Bone marrow (tissue), 2 donors: Measurements from ENCODE around the gene TMED1.

Experiments used
- DNase-seq, 2 donors: peaks; one replicate each; lab custom pipeline; 2025; lab: John Stamatoyannopoulos, UW

Gene TMED1

DNA sequence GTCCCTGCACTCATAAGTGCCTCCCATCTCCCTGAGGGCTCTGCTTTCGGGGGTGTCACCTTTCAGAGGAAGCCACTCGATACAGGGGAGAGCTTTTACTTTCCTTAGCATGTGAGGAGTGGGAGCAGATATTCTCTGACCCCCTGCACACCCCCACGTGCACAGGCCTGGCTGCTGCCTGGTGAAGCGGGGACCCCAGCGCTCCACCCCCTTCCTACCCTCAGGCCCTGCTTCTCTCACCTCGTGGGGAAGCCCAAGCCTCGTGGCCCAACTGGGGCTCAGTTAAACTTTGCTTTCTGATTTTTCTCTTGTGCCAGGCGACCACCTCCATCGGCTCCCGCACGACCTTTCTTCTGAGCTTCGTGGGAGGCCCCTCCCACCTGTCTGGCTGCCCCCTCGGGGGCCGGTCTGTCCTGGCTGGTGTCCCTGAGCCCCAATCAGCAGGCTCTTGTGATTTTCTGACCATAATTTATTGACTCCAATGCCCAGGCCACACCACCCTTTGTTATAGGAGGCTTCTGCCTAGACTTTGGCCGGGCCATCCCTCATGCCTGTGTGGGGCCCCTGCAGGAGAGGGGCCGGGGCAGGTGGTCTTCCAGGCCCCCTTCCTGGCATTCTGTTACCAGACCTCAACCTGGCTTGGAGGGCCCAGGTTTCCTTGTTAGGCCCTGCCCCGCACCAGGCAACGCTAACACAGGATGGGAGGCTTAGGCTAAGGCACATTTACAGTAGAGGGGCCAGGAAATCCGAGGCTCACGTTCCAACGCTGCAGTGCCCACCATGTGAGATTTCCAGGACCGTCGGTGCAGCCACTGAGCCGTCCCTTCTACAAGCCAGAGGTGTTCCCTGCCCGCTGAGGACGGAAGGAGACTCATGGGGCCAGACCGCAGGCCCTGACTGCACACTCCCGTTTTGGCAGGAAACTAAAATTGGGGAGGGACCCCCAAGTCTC lies 3.7 kb downstream of the TMED1 start:
- no peak for DNase-seq

GRCh38 chr19:10830931-10831779 lies 4.9 kb downstream of the TMED1 start:
- DNase-seq = no peak

DNA sequence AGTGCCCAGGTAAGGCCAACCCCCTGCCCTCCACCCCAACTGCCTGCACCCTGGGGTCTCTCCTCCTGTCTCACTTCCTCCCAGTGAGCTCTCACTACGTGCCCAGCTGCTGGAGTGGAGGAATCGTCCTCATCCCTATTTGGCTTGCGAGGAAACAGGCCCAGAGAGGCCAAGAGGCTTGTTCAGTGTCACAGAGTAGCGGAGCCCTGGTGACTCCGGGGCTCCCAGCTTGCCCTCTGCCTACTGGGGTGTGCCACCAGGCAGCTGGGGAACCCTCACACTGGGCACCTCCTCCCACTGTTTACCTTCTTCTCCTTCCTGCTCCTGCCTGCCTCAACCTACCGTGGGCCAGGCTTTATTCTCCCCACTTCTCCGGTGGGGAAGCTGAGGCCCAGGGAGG lies 5.6 kb downstream of the TMED1 start:
- no peak for DNase-seq

- no peak for DNase-seq
Observed at GRCh38 chr19:10829967-10830366, 6.0 kb downstream of the TMED1 start.

- DNase-seq = no peak
Observed at GRCh38 chr19:10828981-10829821, 6.8 kb downstream of the TMED1 start.

- no peak for DNase-seq
Observed at GRCh38 chr19:10826846-10827245, 9.2 kb downstream of the TMED1 start.

GRCh38 chr19:10826231-10826630 lies 9.8 kb downstream of the TMED1 start:
- DNase-seq = no peak

DNA sequence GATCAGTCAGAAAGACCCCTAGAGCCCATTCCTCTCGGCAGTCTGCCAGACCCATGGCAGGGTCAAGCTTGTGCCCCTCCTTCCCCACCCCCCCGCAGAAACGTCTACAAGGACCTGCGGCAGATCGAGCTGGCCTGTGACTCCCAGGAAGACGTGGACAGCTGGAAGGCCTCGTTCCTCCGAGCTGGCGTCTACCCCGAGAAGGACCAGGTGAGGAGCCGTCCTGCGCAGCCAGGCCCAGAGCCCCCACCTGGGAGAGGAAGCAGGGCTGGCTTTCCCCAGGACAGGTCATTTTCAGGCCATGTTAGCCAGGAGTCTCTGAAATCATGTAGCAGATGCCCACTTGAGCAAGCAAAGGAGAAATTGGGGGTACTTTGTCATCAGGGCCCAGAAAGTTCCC lies 12.3 kb downstream of the TMED1 start:
- DNase-seq = no peak

GRCh38 chr19:10820173-10820572 lies 15.8 kb downstream of the TMED1 start:
- DNase-seq = no peak

DNA sequence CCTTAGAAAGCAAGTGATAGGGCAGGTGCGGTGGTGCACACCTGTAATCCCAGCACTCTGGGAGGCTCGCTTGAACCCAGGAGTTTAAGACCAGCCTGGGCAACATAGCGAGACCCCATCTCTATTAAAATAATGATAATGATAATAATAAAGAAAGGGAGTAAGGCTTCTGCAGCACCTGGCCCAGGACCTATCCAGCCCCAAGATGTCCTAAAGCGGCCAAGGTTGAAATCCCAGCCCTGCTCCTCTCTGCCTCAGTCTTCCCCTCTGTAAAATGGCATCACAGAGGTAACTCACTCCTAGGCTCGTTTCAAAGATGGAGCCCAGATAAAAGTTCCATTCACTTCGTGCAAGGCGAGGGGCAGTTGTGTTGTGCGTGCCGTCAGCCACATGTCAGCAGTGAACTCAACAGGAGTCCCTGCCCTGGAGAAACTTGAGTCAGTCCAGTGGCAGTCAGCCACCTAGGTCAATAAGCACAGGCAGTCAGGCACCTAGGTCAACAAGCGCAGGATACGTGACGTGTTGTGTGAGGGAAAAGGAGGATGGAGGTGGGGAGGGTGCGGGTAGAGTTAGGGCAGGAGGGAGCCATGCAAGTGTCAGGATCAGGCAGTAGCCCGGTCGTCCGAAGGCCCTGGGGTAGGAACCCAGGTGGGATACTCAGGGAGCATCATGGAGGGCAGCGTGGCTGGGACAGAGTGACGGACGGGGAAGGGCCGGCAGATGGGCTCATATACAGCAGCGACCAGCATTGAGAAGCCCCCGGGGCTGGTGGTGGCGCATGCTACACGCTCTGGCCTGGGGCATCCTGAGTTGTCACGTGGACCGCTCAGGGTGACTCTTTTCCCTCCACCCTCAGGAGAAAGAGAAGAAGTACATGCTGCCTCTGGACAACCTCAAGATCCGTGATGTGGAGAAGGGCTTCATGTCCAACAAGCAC lies 16.6 kb downstream of the TMED1 start:
- DNase-seq = no peak

- no peak for DNase-seq
Observed at GRCh38 chr19:10818301-10819123, 17.5 kb downstream of the TMED1 start.

DNA sequence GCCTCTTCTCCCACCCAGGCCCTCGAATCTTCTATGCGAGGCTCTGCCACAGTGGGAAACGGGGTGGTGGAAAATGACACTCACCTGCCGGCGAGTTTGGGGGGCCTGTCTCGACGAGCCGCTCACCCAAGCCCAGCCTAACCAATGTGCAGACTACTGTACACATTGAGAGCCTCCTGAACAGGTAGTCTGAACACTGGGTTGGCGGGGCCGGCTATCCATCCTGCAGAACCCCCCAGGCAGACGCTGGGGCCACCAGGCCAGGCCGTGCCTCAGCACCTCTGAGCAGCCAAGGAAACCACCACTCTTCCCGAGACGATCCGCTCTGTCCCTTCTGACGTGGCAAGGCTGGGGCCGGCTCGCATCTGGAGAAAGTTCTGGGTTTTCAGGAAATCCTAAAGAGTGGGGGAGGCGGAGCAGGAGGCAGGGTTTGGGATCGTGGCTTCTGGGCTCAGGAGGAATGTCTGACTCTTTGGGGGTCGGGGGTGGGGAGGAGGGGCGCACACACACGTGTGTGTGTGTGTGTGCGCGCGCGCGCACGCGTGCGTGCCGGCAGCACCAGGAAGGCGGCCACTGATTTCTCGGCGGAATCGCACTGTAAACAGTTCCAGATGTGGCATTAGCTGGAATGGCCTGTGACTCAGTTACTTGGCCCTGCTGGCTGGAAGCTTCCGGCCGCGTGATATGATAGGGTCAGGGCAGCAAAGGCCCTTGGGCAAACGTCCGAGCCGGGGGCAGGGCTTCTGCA lies 18.5 kb downstream of the TMED1 start:
- no peak for DNase-seq

DNA sequence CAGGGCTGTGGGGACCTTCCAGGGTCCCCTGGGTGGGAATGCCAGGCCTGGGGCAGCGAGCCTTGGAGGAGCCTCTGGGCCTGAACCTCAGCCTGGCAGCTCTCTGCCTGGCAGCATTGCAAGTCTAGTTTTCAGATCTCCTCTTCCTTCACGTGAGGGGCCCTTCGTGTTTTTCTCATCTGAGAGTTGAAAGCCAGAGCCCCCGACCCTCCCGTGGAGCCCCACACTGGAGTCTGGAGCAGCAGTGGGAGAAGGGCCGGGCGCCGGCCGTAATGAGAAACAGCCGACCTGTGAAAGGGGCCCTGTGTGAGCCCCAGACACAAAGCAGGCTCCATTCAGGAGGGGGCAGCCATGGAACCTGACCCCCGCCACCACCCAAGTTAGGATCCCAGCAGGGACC lies 19.3 kb downstream of the TMED1 start:
- no peak for DNase-seq

- no peak for DNase-seq
Observed at GRCh38 chr19:10815969-10816644, 19.9 kb downstream of the TMED1 start.

- no peak for DNase-seq
Observed at GRCh38 chr19:10815007-10815536, 20.9 kb downstream of the TMED1 start.

DNA sequence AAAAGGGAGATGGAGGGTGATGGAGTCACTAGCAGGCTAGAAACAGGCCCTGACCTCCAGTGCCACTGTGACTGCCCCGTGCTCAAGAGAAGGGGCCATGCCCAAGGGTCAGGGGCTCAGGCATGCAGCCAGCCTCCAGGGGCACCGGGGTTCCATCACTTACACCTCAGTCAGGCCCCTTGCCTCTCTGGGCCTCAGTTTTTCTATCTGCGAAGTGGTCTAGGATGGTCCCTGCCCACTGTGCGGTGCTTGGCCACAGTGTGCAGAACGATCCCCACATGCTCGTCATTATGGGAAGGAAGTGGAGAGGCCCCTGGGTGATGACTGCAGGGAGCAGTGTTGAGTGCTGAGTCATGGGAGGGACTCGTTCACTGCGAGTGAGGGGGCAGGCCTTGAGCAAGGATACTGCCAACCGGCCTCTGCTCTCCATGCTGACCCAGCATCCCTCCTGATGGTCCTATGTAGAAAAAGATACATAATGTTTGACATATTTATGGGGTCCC lies 23.1 kb downstream of the TMED1 start:
- DNase-seq = peak; percentile 36 to 45

- DNase-seq = no peak
Observed at GRCh38 chr19:10812196-10812595, 23.8 kb downstream of the TMED1 start.
